ENCODE data around the gene OR2A12. TPM values are rescaled to one million over a fixed set of nuclear protein-coding genes. Genes with fewer than 3 reads are reported as not detected.

OR2A12 gene
- not detected for total RNA-seq

DNA sequence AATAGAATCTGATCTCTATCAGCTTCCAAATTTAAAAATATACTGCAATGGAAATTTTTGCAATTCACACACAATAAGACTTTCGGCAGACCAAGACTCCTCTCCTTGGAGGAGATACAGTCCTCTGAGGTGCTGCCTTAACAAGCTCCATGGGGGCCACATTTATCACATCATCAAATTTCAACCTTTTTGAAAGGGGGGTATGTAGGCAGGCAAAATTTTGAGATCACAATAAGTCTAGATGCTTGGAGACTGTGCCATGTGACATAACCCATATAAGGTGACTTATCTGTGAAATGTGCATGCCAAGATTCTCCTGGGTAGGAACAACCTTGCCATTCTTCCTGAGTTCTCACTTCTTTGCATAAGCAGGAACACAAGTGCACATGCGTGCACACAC, at the start of gene OR2A12:
Gene OR2A12 (plus strand): TSS at position 301 of the 400 bp plus-strand sequence. CDS start 8,830 bp downstream, outside the sequence.
- Histone ChIP-seq H3K27ac (no peak within 1 kb of the TSS), H3K36me3 (peaks cover 0 to 4% of the 10 kb centered on the region in 2 donors), H3K4me3 (no peak within 1 kb of the TSS), H3K4me1 (no peaks in the 10 kb centered on the region), H3K27me3 (no peaks in the 10 kb centered on the region), H3K9me3 (no peaks in the 10 kb centered on the region)
- intact Hi-C loops (cut with DNase I; ENCODE audit: low total_unique reads): no loop called here
- DNase-seq: no peak
- TF ChIP-seq POLR2A (IDR thresholded peaks at IDR 0.05): no peak
- no peak for TF ChIP-seq CTCF (IDR thresholded peaks at IDR 0.05)

DNA sequence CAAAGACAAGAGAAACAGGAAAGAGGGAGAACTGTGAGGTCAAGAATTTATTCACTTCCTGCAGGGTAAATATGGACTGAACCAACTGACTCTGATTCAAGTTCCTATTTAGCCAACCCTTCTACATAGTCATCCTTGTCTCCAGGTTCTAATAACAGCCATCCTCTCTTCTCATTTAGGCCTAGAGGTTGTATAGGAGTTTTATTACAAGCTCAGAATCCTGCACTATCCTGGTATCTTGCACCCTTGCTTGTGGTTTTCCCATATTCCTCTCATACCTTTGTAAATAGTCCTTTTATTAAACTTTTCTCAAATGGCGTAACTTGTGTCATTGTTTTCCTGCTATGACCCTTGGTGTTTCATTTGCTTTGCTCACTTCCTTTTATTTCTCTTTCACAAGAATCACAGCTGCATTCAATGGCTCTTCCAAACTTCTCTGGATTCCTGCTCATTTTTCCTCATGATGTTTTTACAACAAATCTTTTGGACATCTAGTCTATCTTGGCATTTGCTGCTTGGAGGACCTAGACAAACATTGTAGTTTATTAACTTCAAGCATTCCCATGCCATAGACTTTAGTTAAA, 49.7 kb upstream of the OR2A12 start:
- no peak overlapping the region for H3K27ac ChIP-seq
- H3K4me1 ChIP-seq: no peaks in the 10 kb centered on the region
- H3K4me3 ChIP-seq: no peak overlapping the region
- intact Hi-C loops (cut with DNase I; ENCODE audit: low total_unique reads): no loop called here
- TF ChIP-seq CTCF (IDR thresholded peaks at IDR 0.05) (no peak), POLR2A (IDR thresholded peaks at IDR 0.05) (no peak)
- DNase-seq: no peak
- H3K27me3 ChIP-seq: no peaks in the 10 kb centered on the region
- H3K9me3 ChIP-seq: no peaks in the 10 kb centered on the region
- no peaks in the 10 kb centered on the region for H3K36me3 ChIP-seq

DNA sequence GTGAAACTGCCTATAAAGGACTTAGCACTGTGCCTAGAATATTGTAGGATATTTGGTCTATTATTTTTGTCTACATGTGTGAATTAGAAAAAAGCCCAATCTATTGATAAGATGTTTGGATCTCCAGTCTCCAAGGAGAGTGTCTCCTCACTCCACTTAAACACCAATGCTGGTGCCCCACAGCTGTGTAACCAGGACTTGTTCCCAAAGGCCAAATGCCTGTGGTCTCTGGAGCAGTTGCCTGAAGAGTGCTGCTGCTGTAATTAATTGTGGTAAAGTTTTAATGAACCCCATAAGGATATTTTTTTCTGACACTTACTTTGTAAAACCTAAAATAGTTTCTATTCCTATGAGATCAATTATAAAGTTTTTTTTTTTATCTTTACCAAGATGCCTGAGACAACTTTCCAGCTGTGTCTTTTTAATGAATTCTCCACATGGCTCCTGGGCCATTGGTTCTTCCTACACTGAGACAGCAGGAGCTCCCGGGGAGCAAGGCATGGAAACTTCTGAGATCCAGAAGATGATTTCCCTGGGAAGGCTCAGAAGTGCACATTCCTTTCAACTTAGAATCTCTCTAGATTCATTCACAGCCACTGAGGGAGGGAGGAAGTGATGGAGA, 48.6 kb upstream of the OR2A12 start:
- Histone ChIP-seq H3K4me3 (no peak overlapping the region), H3K27me3 (no peaks in the 10 kb centered on the region), H3K36me3 (no peaks in the 10 kb centered on the region), H3K27ac (no peak overlapping the region), H3K4me1 (no peaks in the 10 kb centered on the region), H3K9me3 (no peaks in the 10 kb centered on the region)
- no peak for DNase-seq
- no peak for TF ChIP-seq CTCF (IDR thresholded peaks at IDR 0.05)
- TF ChIP-seq POLR2A (IDR thresholded peaks at IDR 0.05): no peak
- intact Hi-C loops (cut with DNase I; ENCODE audit: low total_unique reads): no loop called here

- Histone ChIP-seq H3K27ac (no peak overlapping the region), H3K27me3 (no peaks in the 10 kb centered on the region), H3K9me3 (no peaks in the 10 kb centered on the region), H3K4me1 (no peaks in the 10 kb centered on the region), H3K36me3 (no peaks in the 10 kb centered on the region), H3K4me3 (no peak overlapping the region)
- TF ChIP-seq CTCF (IDR thresholded peaks at IDR 0.05) (no peak), POLR2A (IDR thresholded peaks at IDR 0.05) (no peak)
- no peak for DNase-seq
- intact Hi-C loops (cut with DNase I; ENCODE audit: low total_unique reads): no loop called here
Measured at GRCh38 chr7:144038887-144039286, 47.2 kb upstream of the OR2A12 start.

DNA sequence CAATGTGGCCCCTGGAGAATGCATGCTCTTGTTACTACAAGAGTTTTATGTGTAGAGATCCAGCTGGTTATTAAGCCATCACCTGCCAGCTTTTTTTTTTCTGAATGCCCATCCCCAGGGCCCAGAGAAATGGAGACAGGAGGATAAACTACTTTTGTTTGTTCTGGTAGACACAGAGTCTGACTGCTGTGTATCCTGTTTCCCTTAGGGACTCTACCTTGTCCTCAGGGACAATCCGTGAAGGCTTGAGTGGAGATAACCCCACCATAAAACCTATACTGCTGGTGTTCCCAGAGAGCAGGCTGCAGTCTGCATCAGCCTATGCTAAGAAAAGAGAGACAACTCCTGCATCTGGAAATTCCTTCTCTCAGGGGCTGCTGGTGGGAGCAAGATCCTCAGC, 37.4 kb upstream of the OR2A12 start, which contains the start of gene OR2A5:
Gene OR2A5 (plus strand): TSS at position 301 of the 400 bp plus-strand sequence. CDS start 1,454 bp downstream, outside the sequence.
- no peak for TF ChIP-seq POLR2A (IDR thresholded peaks at IDR 0.05)
- TF ChIP-seq CTCF (IDR thresholded peaks at IDR 0.05): no peak
- H3K27me3 ChIP-seq: no peaks in the 10 kb centered on the region
- no peaks in the 10 kb centered on the region for H3K36me3 ChIP-seq
- no peaks in the 10 kb centered on the region for H3K9me3 ChIP-seq
- H3K4me1 ChIP-seq: no peaks in the 10 kb centered on the region
- intact Hi-C loops (cut with DNase I; ENCODE audit: low total_unique reads): no loop called here
- no peak within 1 kb of the TSS for H3K27ac ChIP-seq
- DNase-seq: no peak
- H3K4me3 ChIP-seq: no peak within 1 kb of the TSS
